NCI-H748 treated with DMSO at 0.1 percent for 48 hours (cell line): Measurements from ENCODE around the gene OR2T29.
"Not testable (repeated sequence)": the region's sequence is repeated elsewhere in the genome, so short reads cannot be mapped to it uniquely, and the experiment has no call there.

Experiments used
- DNase-seq: peaks from one replicate; lab custom pipeline; 2025; lab: John Stamatoyannopoulos, UW

The OR2T29 gene, protein sequence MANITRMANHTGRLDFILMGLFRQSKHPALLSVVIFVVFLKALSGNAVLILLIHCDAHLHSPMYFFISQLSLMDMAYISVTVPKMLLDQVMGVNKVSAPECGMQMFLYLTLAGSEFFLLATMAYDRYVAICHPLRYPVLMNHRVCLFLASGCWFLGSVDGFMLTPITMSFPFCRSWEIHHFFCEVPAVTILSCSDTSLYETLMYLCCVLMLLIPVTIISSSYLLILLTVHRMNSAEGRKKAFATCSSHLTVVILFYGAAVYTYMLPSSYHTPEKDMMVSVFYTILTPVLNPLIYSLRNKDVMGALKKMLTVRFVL

DNA sequence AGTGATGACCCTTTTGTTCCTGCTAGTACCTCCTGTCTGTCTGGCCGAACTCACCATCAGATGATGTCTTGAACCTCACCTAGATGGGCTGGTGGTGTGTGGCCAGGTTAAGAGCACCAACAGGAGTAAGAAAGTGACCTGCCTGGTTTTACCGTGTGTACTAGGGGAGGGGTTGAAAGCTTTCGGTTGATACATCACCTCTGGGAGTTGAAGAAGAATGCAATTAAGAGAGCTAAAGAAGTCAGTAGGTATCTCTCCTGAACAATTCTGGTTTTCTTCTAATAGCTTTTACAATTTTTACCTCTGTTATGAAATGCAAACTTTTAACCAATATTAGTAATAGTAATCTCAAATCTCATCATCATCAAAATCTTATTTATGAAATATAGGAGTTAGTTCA is at the start of gene OR2T29:
Gene OR2T29 (minus strand): TSS at position 101 of the 400 bp plus-strand sequence. CDS start 3,281 bp downstream, outside the sequence.
- DNase-seq = not testable (repeated sequence)

DNA sequence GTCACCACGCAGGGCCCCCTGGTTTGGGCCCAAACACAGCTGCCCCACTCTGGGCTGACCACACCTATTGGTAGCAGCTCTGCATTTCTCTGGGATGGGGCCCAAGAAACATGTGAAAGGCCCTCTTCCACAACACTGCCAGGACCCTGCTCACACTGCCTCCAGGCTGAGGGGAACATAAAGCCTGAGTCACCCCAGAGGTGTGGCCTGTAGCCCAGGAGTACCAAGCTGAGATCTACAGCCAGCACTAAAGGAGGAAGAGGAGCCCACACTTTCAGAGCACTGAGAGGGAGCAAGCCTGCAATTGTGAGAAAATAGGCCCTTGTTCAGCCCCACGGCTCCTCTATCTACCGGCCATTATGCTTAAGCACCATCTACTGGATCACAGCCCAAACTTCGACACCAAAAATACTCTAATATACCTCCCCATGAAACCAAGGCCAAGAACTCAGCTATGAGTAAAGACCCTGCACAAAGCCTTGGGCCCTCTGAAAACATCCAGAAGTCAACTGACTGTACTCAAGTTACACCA is 49.4 kb upstream of the OR2T29 start:
- no peak for DNase-seq

DNA sequence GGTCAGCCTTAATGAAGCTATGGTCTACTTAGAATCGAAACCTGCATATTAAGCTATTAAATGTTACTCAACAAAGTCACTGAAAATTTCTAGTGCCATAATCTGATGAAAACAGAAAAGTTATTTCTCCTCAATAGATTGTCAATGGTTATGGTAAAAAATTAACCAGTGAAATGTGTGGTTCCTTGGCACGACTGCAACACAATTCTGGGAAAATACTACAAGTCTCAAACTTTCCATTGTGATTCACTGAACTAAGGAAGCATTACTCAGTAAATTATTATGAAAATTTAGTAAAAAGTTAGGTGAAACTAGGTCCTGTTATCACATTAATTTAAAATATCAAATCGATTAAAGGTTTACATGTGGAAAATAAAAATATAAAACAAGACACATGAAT is 47.7 kb upstream of the OR2T29 start:
- no peak for DNase-seq

DNA sequence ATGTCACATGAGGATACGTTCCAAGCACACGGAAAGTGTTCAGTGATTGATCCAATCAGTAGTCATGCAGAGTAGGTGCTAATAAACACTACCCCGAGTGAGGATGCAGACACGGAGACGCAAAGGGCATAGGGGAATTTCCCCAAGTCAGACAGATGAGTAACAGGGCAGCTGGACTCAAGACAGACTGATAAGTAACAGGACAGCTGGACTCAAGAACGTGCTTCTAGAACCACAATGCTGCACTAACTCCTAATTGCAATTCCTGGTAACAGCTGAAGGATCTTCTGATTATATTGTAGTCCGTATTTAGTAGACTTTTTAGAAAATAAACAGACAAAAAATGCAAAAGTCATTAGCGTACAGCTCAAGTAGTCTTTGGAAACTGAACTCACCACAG is 36.8 kb upstream of the OR2T29 start:
- DNase-seq = no peak

DNA sequence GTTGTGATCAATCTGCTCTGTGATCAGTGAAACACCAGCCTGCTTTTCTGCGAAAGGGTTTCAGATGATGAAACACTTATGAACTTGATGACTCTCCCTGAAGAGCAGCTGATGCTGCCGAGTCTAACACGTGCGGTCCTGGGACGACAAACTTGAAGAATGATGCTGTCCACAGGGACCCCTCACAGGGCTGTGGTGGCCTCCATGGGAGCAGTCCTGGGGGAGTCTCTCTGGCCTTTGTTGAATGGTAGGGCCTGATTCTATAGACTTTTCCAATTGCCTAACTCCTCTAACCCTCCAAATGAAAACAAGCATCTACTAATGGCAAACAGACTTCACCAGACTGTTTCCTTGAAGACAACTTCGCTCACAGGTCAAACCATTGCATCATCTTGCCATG is 35.0 kb upstream of the OR2T29 start, which contains the start of gene OR2T10:
Gene OR2T10 (minus strand): TSS at position 112 of the 400 bp plus-strand sequence. CDS start 3,932 bp downstream, outside the sequence.
- no peak for DNase-seq

DNA sequence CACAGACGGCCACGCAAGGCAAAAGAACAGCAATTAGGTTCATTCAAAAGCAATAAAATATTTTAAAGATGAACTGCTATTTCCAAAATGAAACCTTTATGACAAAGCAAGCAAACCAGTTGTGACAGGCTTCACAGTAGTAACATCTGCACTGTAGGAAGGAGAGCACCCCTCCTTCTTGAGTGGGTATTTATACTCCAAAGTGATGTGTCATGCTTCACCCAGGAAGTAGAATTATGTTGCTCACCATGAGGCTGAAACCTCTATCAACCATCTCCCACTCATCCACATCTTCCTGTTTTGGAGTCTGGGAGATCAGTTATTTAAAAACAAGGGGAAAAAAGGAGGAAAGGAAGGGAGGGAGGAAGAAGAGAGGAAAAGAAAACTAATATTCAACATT is 34.0 kb upstream of the OR2T29 start:
- DNase-seq = no peak

DNA sequence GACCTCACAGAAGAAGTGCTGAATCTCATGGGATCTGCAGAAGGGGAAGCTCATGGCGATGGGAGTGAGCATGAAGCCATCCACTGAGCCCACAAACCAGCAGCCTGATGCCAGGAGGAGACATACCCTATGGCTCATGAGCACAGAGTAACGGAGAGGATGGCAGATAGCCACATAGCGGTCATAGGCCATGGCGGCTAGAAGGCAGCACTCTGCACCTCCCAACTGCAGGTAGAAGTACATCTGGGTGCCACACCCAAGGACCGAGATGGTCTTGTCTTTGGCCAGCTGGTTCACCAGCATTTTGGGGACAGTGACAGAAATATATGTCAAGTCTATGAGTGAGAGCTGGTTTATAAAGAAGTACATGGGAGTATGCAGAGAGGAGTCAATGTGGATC is 30.7 kb upstream of the OR2T29 start:
- no peak for DNase-seq

DNA sequence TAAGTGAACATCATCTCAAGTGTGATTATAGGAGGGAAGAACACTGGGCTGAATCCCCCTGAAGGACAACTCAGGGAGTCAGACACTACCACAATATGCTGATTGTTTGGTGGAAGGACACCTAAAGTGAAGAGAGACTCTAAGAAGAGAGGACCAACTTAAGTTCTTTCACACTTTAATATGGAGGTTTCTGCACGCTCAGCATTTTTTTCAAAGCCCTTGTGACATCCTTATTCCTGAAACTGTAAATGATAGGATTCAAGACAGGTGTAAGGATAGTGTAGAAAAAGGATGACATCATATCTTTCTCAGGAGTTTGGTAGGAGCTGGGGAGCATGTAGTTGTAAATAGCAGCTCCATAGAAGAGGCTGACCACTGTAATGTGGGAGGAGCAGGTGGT is 30.1 kb upstream of the OR2T29 start:
- no peak for DNase-seq

DNA sequence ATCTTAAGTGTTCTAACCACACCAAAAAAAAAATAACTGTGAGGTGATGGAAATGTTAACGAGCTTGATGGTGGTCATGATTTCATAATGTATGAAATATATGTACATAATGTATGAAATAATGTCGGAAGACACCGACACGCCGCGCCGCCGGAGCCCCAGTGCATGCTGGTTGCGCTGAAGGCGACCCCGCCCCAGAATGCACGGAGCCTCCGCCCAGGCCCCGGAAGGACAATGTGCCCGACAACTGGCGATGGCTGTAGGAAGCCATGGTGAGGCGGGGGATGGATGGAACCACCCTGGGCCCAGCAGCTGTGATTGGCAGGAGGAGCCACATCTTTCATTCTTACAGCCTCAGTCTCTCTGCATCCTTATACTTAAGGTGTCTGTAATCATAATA is 27.5 kb upstream of the OR2T29 start:
- DNase-seq = no peak

DNA sequence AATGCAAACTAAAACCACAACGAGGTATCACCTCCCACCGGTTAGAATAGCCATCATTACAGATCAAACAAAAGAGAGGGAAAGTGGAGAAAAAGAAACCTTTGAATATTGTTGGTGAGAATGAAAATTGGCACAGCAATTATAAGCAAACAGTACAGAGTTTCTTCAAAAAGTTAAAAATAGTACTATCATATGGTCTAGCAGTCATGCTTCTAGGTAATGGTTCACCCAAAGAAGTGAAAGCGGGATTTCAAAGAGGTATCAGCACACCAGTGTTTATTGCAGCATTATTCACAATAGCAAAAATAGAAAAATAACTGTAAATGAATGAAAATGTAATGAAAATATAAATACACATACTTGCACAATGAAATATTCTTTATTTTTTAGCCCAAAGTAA is 26.8 kb upstream of the OR2T29 start:
- DNase-seq = no peak

DNA sequence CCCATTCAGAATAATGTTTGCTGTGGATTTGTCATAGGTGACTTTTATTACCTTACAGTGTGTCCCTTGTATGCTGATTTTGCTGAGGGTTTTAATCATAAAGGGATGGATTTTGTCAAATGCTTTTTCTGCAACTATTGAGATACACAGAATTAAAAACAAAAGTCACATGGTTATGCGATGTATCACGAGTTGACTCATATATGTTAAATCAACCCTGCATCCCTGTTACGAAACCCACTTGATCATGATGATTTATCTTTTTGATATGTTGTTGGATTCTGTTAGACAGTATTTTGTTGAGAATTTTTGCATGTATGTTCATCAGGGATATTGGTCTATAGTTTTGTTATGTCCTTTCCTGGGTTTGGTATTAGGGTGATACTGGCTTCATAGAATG is 22.7 kb upstream of the OR2T29 start:
- no peak for DNase-seq

DNA sequence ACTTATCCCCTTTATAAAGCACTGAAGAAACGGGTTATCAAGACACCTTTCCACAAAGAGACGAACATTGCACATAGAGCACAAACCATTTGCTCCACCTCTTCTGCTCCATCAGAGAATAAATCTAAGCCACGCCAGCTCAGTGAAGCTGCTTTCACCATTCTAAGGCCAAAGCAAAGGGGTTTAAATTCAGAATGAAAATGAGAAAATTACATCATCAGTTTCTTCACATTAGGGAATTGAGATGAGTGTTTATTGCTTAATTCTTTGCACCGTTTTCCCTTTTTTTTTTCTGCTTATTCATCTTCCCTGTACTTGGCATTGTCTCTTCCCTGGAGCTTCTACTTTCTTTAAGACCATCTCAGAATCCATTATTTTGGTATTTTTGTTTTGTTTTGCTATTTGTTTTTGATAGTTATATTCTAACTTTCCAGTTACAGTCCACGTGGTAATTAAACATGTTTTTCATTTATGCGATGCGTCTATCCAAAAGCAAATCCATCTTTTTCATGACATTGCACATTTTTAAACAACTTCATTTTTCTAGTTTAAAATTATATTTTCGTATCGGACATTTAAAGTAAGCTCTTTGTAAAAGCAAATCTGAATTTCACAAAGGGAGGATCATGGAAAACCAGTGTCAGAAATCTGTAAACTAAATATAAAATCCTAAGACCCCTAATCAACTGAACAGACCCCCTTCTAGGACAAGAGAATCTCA is 13.8 kb upstream of the OR2T29 start:
- no peak for DNase-seq

DNA sequence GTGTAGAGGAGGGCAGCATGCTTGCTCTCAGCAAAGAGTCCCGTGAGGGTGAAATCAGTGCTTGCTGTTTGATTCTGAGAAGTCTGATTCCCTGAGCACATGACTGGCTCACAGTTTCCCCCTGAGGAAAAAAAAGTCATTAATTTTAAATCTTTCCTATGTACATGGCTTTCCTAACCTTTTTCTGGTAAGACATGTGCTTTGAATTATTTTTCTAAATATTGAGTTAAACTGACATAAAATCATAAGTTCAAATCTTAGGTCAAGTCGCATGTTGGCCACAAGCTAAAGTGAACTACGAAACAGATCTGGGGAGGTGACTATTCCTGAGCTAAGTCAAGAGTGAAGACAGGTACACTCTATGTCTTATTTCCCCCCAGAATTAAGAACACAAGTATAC is 12.1 kb upstream of the OR2T29 start, which contains the start of gene OR2T34:
Gene OR2T34 (minus strand): TSS at position 101 of the 400 bp plus-strand sequence. CDS start 0 bp downstream, at position 101.
- DNase-seq = not testable (repeated sequence)

DNA sequence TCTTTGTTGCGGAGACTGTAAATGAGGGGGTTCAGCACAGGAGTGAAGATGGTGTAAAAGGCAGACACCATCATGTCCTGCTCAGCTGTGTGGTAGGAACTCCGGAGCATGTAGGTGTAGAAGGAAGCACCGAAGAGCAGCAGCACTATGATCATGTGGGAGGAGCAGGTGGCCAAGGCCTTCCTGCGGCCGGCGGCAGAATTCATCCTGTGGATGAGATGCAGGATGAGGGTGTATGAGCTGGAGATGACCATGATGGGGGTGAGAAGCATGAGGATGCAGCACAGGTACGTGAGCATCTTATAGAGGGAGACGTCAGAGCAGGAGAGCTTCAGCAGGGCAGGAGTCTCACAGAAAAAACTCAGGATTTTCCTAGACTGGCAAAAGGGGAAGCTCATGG is 11.3 kb upstream of the OR2T29 start:
- not testable (repeated sequence) for DNase-seq

DNA sequence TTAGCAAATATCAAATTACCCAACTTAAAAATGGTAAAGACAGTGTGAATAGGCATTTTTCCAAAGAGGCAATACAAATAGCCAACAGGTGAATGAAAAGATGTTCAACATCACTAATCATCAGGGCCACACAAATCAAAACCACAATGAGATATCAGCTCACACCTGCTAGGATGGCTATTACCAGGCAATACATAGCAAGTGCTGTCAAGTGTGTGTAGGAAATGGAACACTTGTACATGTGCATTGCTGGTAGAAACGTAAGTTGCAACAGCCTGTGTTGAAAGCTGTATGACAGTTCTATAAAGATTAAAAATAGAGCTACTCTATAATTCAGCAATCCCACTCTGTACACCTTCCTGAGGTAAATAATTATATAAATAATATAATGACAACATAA is 9.5 kb upstream of the OR2T29 start:
- DNase-seq = not testable (repeated sequence)

DNA sequence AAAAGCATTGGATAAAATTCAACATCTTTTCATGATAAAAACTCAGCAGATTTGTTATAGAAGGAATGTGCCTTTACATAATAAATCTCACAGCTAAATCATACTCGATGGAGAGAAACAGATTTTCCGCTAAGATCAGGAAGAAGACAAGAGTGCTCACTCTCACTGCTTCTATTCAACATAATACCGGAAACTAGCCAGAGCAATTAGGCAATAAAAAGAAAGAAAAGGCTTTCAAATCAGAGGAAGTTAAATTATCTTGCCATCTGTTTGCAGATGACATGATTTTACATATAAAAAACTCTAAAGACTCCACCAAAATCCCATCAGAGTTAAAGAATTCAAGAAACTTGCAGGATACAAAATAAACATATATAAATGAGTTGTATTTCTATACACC is 8.2 kb upstream of the OR2T29 start:
- DNase-seq = not testable (repeated sequence)

DNA sequence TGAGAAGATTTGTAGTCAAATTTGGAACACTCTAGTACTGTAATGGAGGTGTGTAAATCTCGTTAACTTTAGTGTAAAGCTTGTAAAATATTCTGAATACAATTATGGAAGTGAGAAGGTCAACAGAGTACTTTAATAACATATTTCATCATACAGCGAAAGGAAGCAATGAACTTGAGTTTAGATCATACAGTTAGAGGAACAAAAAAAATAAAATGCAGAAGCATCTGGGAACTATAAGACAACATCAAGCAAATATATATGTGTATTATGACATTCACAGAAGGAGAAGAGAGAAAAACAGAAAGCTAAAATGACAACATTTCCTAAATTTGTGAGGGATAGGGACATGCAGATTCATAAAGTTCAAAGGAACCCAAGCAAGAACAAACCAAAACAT is 6.5 kb upstream of the OR2T29 start:
- not testable (repeated sequence) for DNase-seq

DNA sequence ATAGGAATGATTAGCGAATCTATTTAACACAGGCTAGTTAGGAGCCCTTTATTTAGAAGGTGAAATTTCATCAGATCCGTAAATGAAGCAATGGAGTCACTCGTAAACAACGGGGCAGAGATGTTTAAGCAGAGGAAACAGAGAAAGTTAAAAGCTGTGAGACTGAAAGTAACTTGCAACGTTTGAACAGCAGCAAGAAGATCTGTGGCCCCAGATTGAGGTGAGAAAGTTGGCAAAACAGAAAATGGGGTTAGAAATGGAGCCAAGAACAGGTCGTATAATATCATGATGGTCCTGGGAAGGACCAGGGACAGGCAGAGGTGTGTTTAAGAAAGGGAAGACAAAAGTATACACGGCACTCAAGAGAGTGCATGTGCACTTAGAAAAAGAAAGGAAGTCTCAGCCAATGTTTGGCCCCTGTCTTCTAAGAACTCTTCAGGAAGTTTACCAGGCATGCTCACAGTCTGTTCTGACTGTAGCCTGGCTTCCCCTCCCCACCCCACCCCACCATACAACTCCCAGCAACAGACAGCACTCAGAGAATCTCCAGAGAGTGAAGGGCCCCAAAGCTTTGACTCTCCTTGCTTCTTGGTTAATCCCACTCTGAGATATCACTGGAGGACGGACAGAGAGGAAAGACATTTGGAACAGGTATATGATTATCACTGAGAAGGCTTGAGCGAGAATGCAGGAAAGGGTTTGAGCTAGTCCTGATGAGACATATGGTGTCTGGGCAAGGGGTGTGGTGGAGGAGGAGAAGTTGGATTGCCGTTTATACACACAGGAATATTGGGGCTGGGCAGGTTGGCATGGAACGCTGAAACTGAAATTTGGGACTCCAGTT is 3.2 kb upstream of the OR2T29 start:
- not testable (repeated sequence) for DNase-seq

DNA sequence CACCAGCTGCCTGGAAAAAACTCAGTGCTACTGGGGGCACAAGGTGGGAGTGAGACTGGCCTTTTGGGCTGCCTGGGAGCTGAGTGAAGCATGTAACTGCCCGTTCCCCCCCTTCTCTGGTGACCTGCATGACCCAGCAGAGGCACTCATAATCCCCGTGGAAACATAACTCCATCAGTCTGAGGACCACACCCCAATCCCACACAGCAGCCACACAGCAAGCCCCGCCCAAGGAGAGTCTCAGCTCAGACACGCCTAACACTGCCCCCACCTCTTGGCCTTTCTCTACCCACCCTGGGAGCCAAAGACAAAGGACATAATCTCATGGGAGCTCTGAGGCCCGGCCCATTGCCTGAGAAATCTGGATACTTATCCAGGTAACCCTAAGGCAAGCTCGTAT is 11.5 kb downstream of the OR2T29 start:
- not testable (repeated sequence) for DNase-seq

DNA sequence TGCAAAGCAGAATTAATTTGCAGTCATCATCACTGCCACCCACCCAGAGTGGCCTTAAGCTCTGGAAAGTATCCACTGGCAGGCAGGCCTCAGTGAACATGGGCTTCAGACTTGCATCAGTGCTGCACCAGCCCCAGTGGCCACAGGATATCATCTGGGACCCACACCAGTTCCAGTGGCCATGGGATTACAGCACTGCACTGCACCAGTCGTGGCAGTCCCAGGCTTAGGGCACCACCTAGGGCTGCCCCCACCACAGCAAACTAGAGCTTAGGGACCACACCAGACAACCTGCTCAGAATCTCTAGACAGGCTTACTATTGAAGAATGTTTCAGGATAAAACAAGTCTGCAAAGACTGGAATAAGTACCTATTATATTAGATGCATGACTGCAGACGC is 15.2 kb downstream of the OR2T29 start:
- not testable (repeated sequence) for DNase-seq

DNA sequence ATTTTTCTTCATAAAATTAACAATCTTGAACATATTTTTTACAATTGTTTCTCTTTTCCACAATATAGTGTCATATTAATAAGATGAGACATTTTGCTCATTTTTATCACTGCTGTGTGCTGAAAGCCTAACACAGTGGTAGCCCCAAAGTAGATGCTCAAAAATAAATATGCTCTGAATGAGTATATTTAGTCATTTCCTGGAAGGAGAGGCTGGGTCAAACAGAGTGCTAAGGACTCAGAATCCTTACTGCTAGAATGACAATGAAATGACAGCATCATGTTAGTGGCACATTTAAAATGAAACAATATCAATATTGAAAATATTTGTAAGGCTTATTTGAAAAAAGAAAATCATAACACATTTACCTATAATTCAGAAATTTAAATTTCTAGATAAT is 25.1 kb downstream of the OR2T29 start:
- not testable (repeated sequence) for DNase-seq

DNA sequence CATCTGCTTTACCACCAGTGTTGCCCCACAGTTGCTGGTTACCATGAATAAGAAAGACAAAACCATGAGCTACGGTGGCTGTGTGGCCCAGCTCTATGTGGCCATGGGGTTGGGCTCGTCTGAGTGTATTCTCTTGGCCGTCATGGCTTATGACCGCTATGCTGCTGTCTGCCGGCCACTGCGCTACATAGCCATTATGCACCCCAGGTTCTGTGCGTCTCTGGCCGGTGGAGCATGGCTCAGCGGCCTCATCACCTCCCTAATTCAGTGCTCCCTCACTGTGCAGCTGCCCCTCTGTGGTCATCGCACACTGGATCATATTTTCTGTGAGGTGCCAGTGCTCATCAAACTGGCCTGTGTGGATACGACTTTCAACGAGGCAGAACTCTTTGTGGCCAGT is 40.7 kb downstream of the OR2T29 start:
- no peak for DNase-seq
